Measurements from ENCODE around the gene GALNT15.

Gene GALNT15

GRCh38 chr3:16234281-16234680, 59.8 kb downstream of the GALNT15 start:
- DNase-seq, result no peak

- DNase-seq, result peak; percentile 7
These were observed 61.7 kb downstream of the GALNT15 start for GRCh38 chr3:16236030-16236639.

GRCh38 chr3:16236856-16237393, 62.4 kb downstream of the GALNT15 start:
- no peak for DNase-seq

GRCh38 chr3:16239086-16239770, 64.7 kb downstream of the GALNT15 start:
- no peak for DNase-seq

GRCh38 chr3:16239780-16240179, 65.3 kb downstream of the GALNT15 start:
- no peak for DNase-seq

GRCh38 chr3:16240229-16241023, 65.9 kb downstream of the GALNT15 start:
- DNase-seq, result no peak

- no peak for DNase-seq
These were observed 66.7 kb downstream of the GALNT15 start for GRCh38 chr3:16241225-16241624.

- DNase-seq, result peak; percentile 13
These were observed 67.7 kb downstream of the GALNT15 start for GRCh38 chr3:16242177-16242576.

- no peak for DNase-seq
These were observed 69.4 kb downstream of the GALNT15 start for GRCh38 chr3:16243706-16244490.

GRCh38 chr3:16245609-16246008, 71.1 kb downstream of the GALNT15 start:
- no peak for DNase-seq

- DNase-seq, result peak; percentile 95
These were observed 73.0 kb downstream of the GALNT15 start for GRCh38 chr3:16247282-16248061.

GRCh38 chr3:16248556-16248955, 74.1 kb downstream of the GALNT15 start:
- DNase-seq, result no peak

GRCh38 chr3:16249336-16249735, 74.9 kb downstream of the GALNT15 start:
- DNase-seq, result peak; percentile 64

GRCh38 chr3:16249886-16250285, 75.4 kb downstream of the GALNT15 start:
- DNase-seq, result no peak

GRCh38 chr3:16251316-16252085, 77.0 kb downstream of the GALNT15 start:
- DNase-seq, result no peak

- no peak for DNase-seq
These were observed 77.9 kb downstream of the GALNT15 start for GRCh38 chr3:16252243-16252978.

GRCh38 chr3:16252988-16253387, 78.5 kb downstream of the GALNT15 start:
- DNase-seq, result no peak

- peak; percentile 22 for DNase-seq
These were observed 79.1 kb downstream of the GALNT15 start for GRCh38 chr3:16253601-16254000.

GRCh38 chr3:16254916-16255315, 80.4 kb downstream of the GALNT15 start:
- DNase-seq, result no peak

GRCh38 chr3:16255326-16255725, 80.8 kb downstream of the GALNT15 start:
- no peak for DNase-seq
